ENCODE results near the gene TLL2.

The TLL2 gene

DNA sequence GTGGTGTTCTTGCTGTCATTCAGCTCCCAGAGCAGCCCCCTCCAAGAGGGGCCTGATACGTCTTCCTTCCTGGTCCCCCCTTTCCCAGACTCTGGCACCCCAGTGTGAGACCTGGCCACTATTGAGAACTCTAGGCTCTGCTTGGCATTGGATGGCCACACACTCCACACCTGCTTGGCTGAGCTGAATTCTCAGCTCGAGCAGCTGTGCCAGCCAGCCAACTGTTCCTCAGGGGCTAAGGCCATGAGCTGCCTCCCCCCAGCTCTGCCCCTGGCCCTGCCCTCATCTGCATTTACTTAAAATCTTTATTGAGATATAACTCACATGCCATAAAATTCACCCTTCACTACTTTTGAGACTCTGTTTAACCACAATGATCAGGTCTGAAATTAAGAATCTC is 6.7 kb downstream of the TLL2 start:
- no peak overlapping the region for H3K27ac ChIP-seq (ENCODE audit: low read depth, low read length)
- no peaks in the 10 kb centered on the region for H3K4me1 ChIP-seq (ENCODE audit: control insufficient read depth, insufficient read depth, low read length, unreplicated experiment)
- H3K27me3 ChIP-seq (ENCODE audit: insufficient read depth, low read length): peaks cover 7% of the 10 kb centered on the region
- H2AFZ ChIP-seq (ENCODE audit: low read length, unreplicated experiment): no peak overlapping the region
- no peaks in the 10 kb centered on the region for H3K79me2 ChIP-seq (ENCODE audit: control insufficient read depth, insufficient read depth, low read length, unreplicated experiment)
- H3K36me3 ChIP-seq (ENCODE audit: insufficient read depth, low read length): no peaks in the 10 kb centered on the region
- no peak overlapping the region for H3K4me3 ChIP-seq (ENCODE audit: low read depth, low read length)

GRCh38 chr10:96505150-96506136 is 8.3 kb downstream of the TLL2 start:
- Histone ChIP-seq H3K27me3 (ENCODE audit: insufficient read depth, low read length) (peaks cover 6% of the 10 kb centered on the region), H3K4me3 (ENCODE audit: low read depth, low read length) (no peak overlapping the region), H3K79me2 (ENCODE audit: control insufficient read depth, insufficient read depth, low read length, unreplicated experiment) (no peaks in the 10 kb centered on the region), H3K27ac (ENCODE audit: low read depth, low read length) (no peak overlapping the region), H3K4me1 (ENCODE audit: control insufficient read depth, insufficient read depth, low read length, unreplicated experiment) (no peaks in the 10 kb centered on the region), H3K36me3 (ENCODE audit: insufficient read depth, low read length) (no peaks in the 10 kb centered on the region), H2AFZ (ENCODE audit: low read length, unreplicated experiment) (no peak overlapping the region)

DNA sequence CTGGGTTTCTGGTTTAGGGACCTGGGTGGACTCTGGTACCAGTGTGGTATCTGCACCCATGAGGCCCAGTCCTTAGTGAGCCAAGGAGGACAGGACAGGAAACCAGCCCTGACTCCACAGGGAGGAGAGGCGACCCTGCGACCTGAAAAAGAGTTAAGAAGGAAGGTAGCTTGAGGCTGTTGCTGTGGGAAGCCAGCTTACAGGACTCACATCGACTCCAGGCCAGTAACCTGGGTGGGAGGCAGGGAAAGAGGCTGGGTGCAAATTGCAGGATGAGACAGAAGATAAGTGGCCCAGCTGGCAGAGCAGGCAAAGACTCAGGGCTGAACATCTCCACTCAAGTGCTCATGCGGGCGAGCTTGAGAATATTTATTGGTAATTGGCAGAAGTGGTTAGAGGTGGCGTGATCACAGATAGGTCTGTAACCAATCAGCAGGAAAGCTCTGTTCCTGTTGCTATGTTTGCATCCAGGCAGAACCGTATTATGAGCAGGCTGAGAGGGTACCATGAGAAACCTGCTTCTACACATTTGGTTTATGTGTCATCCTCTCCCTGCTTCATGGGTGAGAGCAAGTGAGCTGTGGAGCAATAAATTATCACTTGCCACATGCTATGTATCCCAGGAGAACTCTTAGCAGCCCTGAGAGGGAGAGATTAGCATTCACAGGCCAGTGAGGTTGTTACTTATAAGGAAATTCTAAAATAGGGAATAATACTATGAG is 11.0 kb downstream of the TLL2 start:
- no peaks in the 10 kb centered on the region for H3K4me1 ChIP-seq (ENCODE audit: control insufficient read depth, insufficient read depth, low read length, unreplicated experiment)
- no peak overlapping the region for H3K4me3 ChIP-seq (ENCODE audit: low read depth, low read length)
- H3K27ac ChIP-seq (ENCODE audit: low read depth, low read length): no peak overlapping the region
- H3K79me2 ChIP-seq (ENCODE audit: control insufficient read depth, insufficient read depth, low read length, unreplicated experiment): no peaks in the 10 kb centered on the region
- no peak overlapping the region for H2AFZ ChIP-seq (ENCODE audit: low read length, unreplicated experiment)
- no peaks in the 10 kb centered on the region for H3K36me3 ChIP-seq (ENCODE audit: insufficient read depth, low read length)
- peaks cover 25% of the 10 kb centered on the region for H3K27me3 ChIP-seq (ENCODE audit: insufficient read depth, low read length)

GRCh38 chr10:96501985-96502384 is 11.7 kb downstream of the TLL2 start:
- H3K4me1 ChIP-seq (ENCODE audit: control insufficient read depth, insufficient read depth, low read length, unreplicated experiment): no peaks in the 10 kb centered on the region
- H3K79me2 ChIP-seq (ENCODE audit: control insufficient read depth, insufficient read depth, low read length, unreplicated experiment): no peaks in the 10 kb centered on the region
- H2AFZ ChIP-seq (ENCODE audit: low read length, unreplicated experiment): no peak overlapping the region
- H3K36me3 ChIP-seq (ENCODE audit: insufficient read depth, low read length): no peaks in the 10 kb centered on the region
- H3K4me3 ChIP-seq (ENCODE audit: low read depth, low read length): no peak overlapping the region
- H3K27ac ChIP-seq (ENCODE audit: low read depth, low read length): no peak overlapping the region
- peaks cover 30% of the 10 kb centered on the region for H3K27me3 ChIP-seq (ENCODE audit: insufficient read depth, low read length)

- H3K4me1 ChIP-seq (ENCODE audit: control insufficient read depth, insufficient read depth, low read length, unreplicated experiment): no peaks in the 10 kb centered on the region
- H3K4me3 ChIP-seq (ENCODE audit: low read depth, low read length): no peak overlapping the region
- H2AFZ ChIP-seq (ENCODE audit: low read length, unreplicated experiment): no peak overlapping the region
- no peaks in the 10 kb centered on the region for H3K79me2 ChIP-seq (ENCODE audit: control insufficient read depth, insufficient read depth, low read length, unreplicated experiment)
- no peak overlapping the region for H3K27ac ChIP-seq (ENCODE audit: low read depth, low read length)
- H3K27me3 ChIP-seq (ENCODE audit: insufficient read depth, low read length): peaks cover 36% of the 10 kb centered on the region
- no peaks in the 10 kb centered on the region for H3K36me3 ChIP-seq (ENCODE audit: insufficient read depth, low read length)
These were observed 13.2 kb downstream of the TLL2 start for GRCh38 chr10:96500519-96500918.

GRCh38 chr10:96500050-96500449 is 13.7 kb downstream of the TLL2 start:
- Histone ChIP-seq H3K27me3 (ENCODE audit: insufficient read depth, low read length) (peaks cover 41% of the 10 kb centered on the region), H2AFZ (ENCODE audit: low read length, unreplicated experiment) (no peak overlapping the region), H3K79me2 (ENCODE audit: control insufficient read depth, insufficient read depth, low read length, unreplicated experiment) (no peaks in the 10 kb centered on the region), H3K36me3 (ENCODE audit: insufficient read depth, low read length) (no peaks in the 10 kb centered on the region), H3K4me1 (ENCODE audit: control insufficient read depth, insufficient read depth, low read length, unreplicated experiment) (no peaks in the 10 kb centered on the region), H3K27ac (ENCODE audit: low read depth, low read length) (no peak overlapping the region), H3K4me3 (ENCODE audit: low read depth, low read length) (no peak overlapping the region)

- no peaks in the 10 kb centered on the region for H3K79me2 ChIP-seq (ENCODE audit: control insufficient read depth, insufficient read depth, low read length, unreplicated experiment)
- no peak overlapping the region for H3K27ac ChIP-seq (ENCODE audit: low read depth, low read length)
These were observed 16.3 kb downstream of the TLL2 start for GRCh38 chr10:96497391-96497790.

GRCh38 chr10:96496281-96496925 is 17.3 kb downstream of the TLL2 start:
- no peaks in the 10 kb centered on the region for H3K4me1 ChIP-seq (ENCODE audit: control insufficient read depth, insufficient read depth, low read length, unreplicated experiment)
- no peak overlapping the region for H2AFZ ChIP-seq (ENCODE audit: low read length, unreplicated experiment)
- no peak overlapping the region for H3K27ac ChIP-seq (ENCODE audit: low read depth, low read length)
- no peaks in the 10 kb centered on the region for H3K79me2 ChIP-seq (ENCODE audit: control insufficient read depth, insufficient read depth, low read length, unreplicated experiment)
- H3K36me3 ChIP-seq (ENCODE audit: insufficient read depth, low read length): no peaks in the 10 kb centered on the region
- H3K4me3 ChIP-seq (ENCODE audit: low read depth, low read length): no peak overlapping the region
- peaks cover 56% of the 10 kb centered on the region for H3K27me3 ChIP-seq (ENCODE audit: insufficient read depth, low read length)

More at GRCh38 chr10:96497391-96497790, 16.3 kb downstream of the TLL2 start:
- Histone ChIP-seq H3K27me3 (ENCODE audit: insufficient read depth, low read length) (peaks cover 55% of the 10 kb centered on the region), H3K36me3 (ENCODE audit: insufficient read depth, low read length) (no peaks in the 10 kb centered on the region), H3K4me3 (ENCODE audit: low read depth, low read length) (no peak overlapping the region), H3K4me1 (ENCODE audit: control insufficient read depth, insufficient read depth, low read length, unreplicated experiment) (no peaks in the 10 kb centered on the region), H2AFZ (ENCODE audit: low read length, unreplicated experiment) (no peak overlapping the region)

DNA sequence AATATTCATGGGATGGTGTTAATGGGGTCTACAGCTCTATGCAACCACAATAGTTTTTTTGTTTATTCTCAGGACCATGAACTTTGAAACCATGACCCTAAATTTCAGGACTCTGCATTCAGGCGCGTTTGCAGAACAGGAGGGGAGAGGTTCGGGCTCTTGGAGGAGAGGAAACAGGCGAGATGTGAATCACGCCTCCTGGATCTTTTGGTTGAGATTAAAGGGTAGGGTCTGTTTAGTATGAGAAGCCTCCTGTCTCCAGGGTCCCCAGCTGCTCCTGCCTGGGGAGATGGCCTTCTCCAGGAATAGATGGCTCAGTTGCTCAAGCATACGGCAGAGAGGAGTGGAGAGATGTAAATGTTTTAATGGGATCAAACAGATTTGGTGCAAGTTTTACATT is 18.2 kb downstream of the TLL2 start:
- H3K4me1 ChIP-seq (ENCODE audit: control insufficient read depth, insufficient read depth, low read length, unreplicated experiment): no peaks in the 10 kb centered on the region
- H3K36me3 ChIP-seq (ENCODE audit: insufficient read depth, low read length): no peaks in the 10 kb centered on the region
- H3K27ac ChIP-seq (ENCODE audit: low read depth, low read length): no peak overlapping the region
- H3K4me3 ChIP-seq (ENCODE audit: low read depth, low read length): no peak overlapping the region
- no peaks in the 10 kb centered on the region for H3K79me2 ChIP-seq (ENCODE audit: control insufficient read depth, insufficient read depth, low read length, unreplicated experiment)
- H2AFZ ChIP-seq (ENCODE audit: low read length, unreplicated experiment): no peak overlapping the region
- peaks cover 61% of the 10 kb centered on the region for H3K27me3 ChIP-seq (ENCODE audit: insufficient read depth, low read length)

DNA sequence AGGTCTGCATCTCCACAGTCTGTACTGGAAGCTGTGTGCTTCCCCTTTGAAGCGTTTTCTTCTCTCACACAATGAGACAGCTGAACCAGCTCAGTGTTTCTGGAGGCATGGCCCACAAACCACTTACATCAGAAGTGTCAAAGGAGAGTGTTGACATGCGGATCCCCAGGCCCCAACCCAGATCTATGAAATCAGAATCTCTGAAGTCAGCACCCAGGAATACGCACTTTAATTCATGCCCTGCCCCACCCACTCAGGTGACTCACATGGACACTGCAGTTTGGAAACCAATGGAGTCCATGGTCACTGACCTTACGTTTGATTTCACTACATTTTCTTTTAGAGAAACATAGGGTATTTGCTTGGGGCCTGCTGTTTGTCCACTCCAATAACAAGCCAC is 19.0 kb downstream of the TLL2 start:
- no peaks in the 10 kb centered on the region for H3K79me2 ChIP-seq (ENCODE audit: control insufficient read depth, insufficient read depth, low read length, unreplicated experiment)

More for the DNA sequence above, 19.0 kb downstream of the TLL2 start:
- H3K27me3 ChIP-seq (ENCODE audit: insufficient read depth, low read length): peaks cover 66% of the 10 kb centered on the region
- H2AFZ ChIP-seq (ENCODE audit: low read length, unreplicated experiment): no peak overlapping the region
- no peaks in the 10 kb centered on the region for H3K4me1 ChIP-seq (ENCODE audit: control insufficient read depth, insufficient read depth, low read length, unreplicated experiment)
- H3K36me3 ChIP-seq (ENCODE audit: insufficient read depth, low read length): no peaks in the 10 kb centered on the region
- no peak overlapping the region for H3K4me3 ChIP-seq (ENCODE audit: low read depth, low read length)
- H3K27ac ChIP-seq (ENCODE audit: low read depth, low read length): no peak overlapping the region

Measured in ACC112 (cell line).